DOHH2 (cell line): Measurements from ENCODE around the gene FRY.

Source experiments
- EZH2phosphoT487 ChIP-seq: fragments of 200-600 bp; sonication (generic); IDR thresholded peaks from 2 replicates; pipeline ENCODE4 v1.6.1; 2017; ENCODE audit warnings: borderline replicate concordance, mild to moderate bottlenecking, antibody characterized with exemption, low read length, moderate library complexity, mixed read lengths
- TF ChIP-seq, protein P1 (sequence below): fragments of 200-600 bp; sonication (generic); IDR thresholded peaks from one replicate; pipeline ENCODE4 v1.5.1; 2014; ENCODE audit warnings: antibody characterized with exemption, mild to moderate bottlenecking, low read depth, low read length; ENCODE audit not compliant: poor library complexity, severe bottlenecking

DNA sequence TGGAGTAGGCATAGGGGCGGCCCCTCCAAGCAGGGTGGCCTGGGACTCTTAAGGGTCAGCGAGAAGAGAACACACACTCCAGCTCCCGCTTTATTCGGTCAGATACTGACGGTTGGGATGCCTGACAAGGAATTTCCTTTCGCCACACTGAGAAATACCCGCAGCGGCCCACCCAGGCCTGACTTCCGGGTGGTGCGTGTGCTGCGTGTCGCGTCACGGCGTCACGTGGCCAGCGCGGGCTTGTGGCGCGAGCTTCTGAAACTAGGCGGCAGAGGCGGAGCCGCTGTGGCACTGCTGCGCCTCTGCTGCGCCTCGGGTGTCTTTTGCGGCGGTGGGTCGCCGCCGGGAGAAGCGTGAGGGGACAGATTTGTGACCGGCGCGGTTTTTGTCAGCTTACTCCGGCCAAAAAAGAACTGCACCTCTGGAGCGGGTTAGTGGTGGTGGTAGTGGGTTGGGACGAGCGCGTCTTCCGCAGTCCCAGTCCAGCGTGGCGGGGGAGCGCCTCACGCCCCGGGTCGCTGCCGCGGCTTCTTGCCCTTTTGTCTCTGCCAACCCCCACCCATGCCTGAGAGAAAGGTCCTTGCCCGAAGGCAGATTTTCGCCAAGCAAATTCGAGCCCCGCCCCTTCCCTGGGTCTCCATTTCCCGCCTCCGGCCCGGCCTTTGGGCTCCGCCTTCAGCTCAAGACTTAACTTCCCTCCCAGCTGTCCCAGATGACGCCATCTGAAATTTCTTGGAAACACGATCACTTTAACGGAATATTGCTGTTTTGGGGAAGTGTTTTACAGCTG, 283.9 kb downstream of the FRY start, which contains the start of the genes BRCA2 and ZAR1L:
- TF ChIP-seq, protein P1, sequence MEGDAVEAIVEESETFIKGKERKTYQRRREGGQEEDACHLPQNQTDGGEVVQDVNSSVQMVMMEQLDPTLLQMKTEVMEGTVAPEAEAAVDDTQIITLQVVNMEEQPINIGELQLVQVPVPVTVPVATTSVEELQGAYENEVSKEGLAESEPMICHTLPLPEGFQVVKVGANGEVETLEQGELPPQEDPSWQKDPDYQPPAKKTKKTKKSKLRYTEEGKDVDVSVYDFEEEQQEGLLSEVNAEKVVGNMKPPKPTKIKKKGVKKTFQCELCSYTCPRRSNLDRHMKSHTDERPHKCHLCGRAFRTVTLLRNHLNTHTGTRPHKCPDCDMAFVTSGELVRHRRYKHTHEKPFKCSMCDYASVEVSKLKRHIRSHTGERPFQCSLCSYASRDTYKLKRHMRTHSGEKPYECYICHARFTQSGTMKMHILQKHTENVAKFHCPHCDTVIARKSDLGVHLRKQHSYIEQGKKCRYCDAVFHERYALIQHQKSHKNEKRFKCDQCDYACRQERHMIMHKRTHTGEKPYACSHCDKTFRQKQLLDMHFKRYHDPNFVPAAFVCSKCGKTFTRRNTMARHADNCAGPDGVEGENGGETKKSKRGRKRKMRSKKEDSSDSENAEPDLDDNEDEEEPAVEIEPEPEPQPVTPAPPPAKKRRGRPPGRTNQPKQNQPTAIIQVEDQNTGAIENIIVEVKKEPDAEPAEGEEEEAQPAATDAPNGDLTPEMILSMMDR = no peak
- no peak for TF ChIP-seq EZH2phosphoT487
